ENCODE measurements around the gene TNFRSF19.

DNA sequence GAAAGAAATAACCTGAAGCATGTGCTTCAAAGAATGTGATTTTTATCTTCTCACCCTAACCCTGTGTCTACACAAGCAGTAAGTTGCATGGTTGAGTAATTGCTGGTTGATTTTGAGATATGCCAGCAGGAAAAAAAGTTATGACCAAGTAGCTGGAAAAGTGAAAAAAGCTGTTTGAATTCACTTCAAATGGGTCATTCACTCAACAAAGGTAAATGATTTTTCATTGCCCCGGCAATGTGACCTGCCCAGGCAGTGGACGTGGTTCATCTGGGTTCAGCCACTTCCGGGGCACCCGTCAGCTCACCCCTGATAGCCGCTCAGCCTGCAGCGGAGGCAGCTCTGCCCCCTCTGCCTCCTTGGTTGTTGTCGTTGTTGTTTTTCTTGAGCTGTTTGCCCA, 18.5 kb downstream of the TNFRSF19 start:
- TF ChIP-seq POLR2AphosphoS5 (IDR thresholded peaks at IDR 0.05; ENCODE audit: low read depth) (no peak), CTCF (IDR thresholded peaks at IDR 0.05; ENCODE audit: insufficient read depth, low read length) (no peak), REST (IDR thresholded peaks at IDR 0.05; ENCODE audit: insufficient replicate concordance, low read depth) (no peak), GABPA (IDR thresholded peaks at IDR 0.05; ENCODE audit: low read depth) (no peak)
